H1 (cell line): ENCODE data around the gene TMEM255B.

ENCODE experiments used
- CTCF ChIP-seq, 3 experiments: IDR thresholded peaks; 1 replicate in 2 of 3; 2 replicates in 1 of 3; pipeline versions ENCODE4 v1.5.1 to v1.6.1; 2011; ENCODE audit warnings: low read length in 3 of 3, mild to moderate bottlenecking in 3 of 3, inconsistent platforms in 2 of 3, low read depth in 1 of 3, moderate library complexity in 1 of 3; ENCODE audit not compliant: insufficient read depth in 1 of 3; ENCODE audit errors: control extremely low read depth in 1 of 3
- EZH2 ChIP-seq: fragments of 200-600 bp; sonication (generic); IDR thresholded peaks from 2 replicates; pipeline ENCODE4 v1.7.1; 2012; ENCODE audit warnings: low read depth, mild to moderate bottlenecking, moderate library complexity, low read length, inconsistent platforms; ENCODE audit not compliant: severe bottlenecking
- GABPA ChIP-seq: IDR thresholded peaks from 2 replicates; pipeline ENCODE4 v1.6.1; 2011; ENCODE audit warnings: mild to moderate bottlenecking, low read length, moderate library complexity, borderline replicate concordance; ENCODE audit not compliant: insufficient read depth
- NRF1 ChIP-seq: IDR thresholded peaks from 2 replicates; pipeline ENCODE4 v1.6.1; 2011; ENCODE audit warnings: mild to moderate bottlenecking, low read depth, low read length, improper control_type of control experiment

GRCh38 chr13:113763961-113764792 is 5.2 kb downstream of the TMEM255B start:
- TF ChIP-seq EZH2 (no peak), NRF1 (no peak), GABPA (no peak), CTCF (IDR thresholded peaks at IDR 0.05; ENCODE audit: control extremely low read depth in 1 of 3, insufficient read depth in 1 of 3, low read depth in 1 of 3, low read length in 3 of 3) (no peak)
